Measurements from ENCODE around the gene HLA-DPB1. TPM values are rescaled to one million over a fixed set of nuclear protein-coding genes. Genes with fewer than 3 reads are reported as not detected.

HLA-DPB1 gene
- total RNA-seq, 1 experiment from 2014 or later = not detected

DNA sequence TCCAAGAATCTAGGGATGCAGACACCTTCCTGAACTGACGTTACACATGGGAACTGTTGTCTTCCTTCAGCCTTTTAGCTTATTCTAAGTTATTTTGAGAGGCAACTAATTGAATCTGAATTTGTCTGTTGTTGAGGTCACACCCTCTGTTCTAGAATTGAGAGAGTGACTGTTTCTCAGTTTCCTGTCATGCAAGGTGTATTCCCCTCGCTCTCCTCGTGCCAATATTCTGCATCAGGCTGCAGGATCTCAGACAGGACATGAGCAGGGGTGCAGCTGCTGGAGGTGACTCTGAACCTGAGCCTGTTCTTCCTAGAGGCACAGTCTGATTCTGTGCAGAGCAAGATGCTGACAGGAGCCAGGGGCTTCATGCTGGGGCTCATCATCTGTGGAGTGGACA is 52.5 kb downstream of the HLA-DPB1 start:
- ChIA-PET POLR2A (no interaction called here), CTCF (no interaction called here)
- no peaks in the 10 kb centered on the region for H3K4me1 Mint-ChIP-seq (ENCODE audit: low read depth, unreplicated experiment)
- H3K27me3 Mint-ChIP-seq (ENCODE audit: insufficient read depth, unreplicated experiment) = peaks cover 10% of the 10 kb centered on the region
- Histone ChIP-seq H3K36me3 (ENCODE audit: control insufficient read depth, insufficient read depth, low read length) (no peaks in the 10 kb centered on the region), H3K9me3 (peaks cover 5% of the 10 kb centered on the region), H3K4me3 (ENCODE audit: low read depth, low read length) (no peak overlapping the region), H3K4me1 (no peaks in the 10 kb centered on the region; the same call in 1 of the 2 replicates), H3K27me3 (replicated peaks; ENCODE audit: control insufficient read depth, insufficient read depth, low read length) (no peaks in the 10 kb centered on the region; the same call in 1 of the 2 replicates)
- no peak for DNase-seq
- BruUV-seq (replicated peaks) = no TSS peak
- peaks cover 5% of the 10 kb centered on the region for H3K36me3 Mint-ChIP-seq (ENCODE audit: insufficient read depth, unreplicated experiment)
- intact Hi-C loops (cut with micrococcal nuclease; ENCODE audit: unreplicated experiment) = no loop called here
- peaks cover 26% of the 10 kb centered on the region for H3K9me3 Mint-ChIP-seq (ENCODE audit: unreplicated experiment)
- TF ChIP-seq CTCF (IDR thresholded peaks at IDR 0.05; ENCODE audit: insufficient read depth in 1 of 2, low read depth in 1 of 2, low read length in 1 of 2, severe bottlenecking in 1 of 2, unreplicated experiment in 1 of 2) = no peak
- no peak overlapping the region for H3K27ac Mint-ChIP-seq (ENCODE audit: unreplicated experiment)
- no peak overlapping the region for H3K4me3 Mint-ChIP-seq (ENCODE audit: unreplicated experiment)

GRCh38 chr6:33132081-33132524 is 56.3 kb downstream of the HLA-DPB1 start:
- ChIA-PET POLR2A (no interaction called here), CTCF (no interaction called here)
- intact Hi-C loops (cut with micrococcal nuclease; ENCODE audit: unreplicated experiment) = no loop called here
- Mint-ChIP-seq H3K4me1 (ENCODE audit: low read depth, unreplicated experiment) (no peaks in the 10 kb centered on the region), H3K4me3 (ENCODE audit: unreplicated experiment) (no peak overlapping the region), H3K9me3 (ENCODE audit: unreplicated experiment) (no peaks in the 10 kb centered on the region), H3K36me3 (ENCODE audit: insufficient read depth, unreplicated experiment) (no peaks in the 10 kb centered on the region), H3K27me3 (ENCODE audit: insufficient read depth, unreplicated experiment) (peaks cover 6% of the 10 kb centered on the region), H3K27ac (ENCODE audit: unreplicated experiment) (no peak overlapping the region)
- Histone ChIP-seq H3K4me1 (no peaks in the 10 kb centered on the region), H3K9me3 (no peaks in the 10 kb centered on the region), H3K36me3 (ENCODE audit: control insufficient read depth, insufficient read depth, low read length) (no peaks in the 10 kb centered on the region), H3K4me3 (ENCODE audit: low read depth, low read length) (no peak overlapping the region), H3K27me3 (replicated peaks; ENCODE audit: control insufficient read depth, insufficient read depth, low read length) (no peaks in the 10 kb centered on the region; the same call in 1 of the 2 replicates)
- TF ChIP-seq CTCF (IDR thresholded peaks at IDR 0.05; ENCODE audit: insufficient read depth in 1 of 2, low read depth in 1 of 2, low read length in 1 of 2, severe bottlenecking in 1 of 2, unreplicated experiment in 1 of 2) = no peak
- DNase-seq = no peak
- BruUV-seq (replicated peaks) = no TSS peak

GRCh38 chr6:33136310-33136900 is 60.6 kb downstream of the HLA-DPB1 start:
- BruUV-seq (replicated peaks) = no TSS peak
- H3K36me3 Mint-ChIP-seq (ENCODE audit: insufficient read depth, unreplicated experiment) = no peaks in the 10 kb centered on the region
- POLR2A ChIA-PET = no interaction called here

More at GRCh38 chr6:33136310-33136900, 60.6 kb downstream of the HLA-DPB1 start:
- Histone ChIP-seq H3K4me1 (no peaks in the 10 kb centered on the region), H3K27me3 (replicated peaks; ENCODE audit: control insufficient read depth, insufficient read depth, low read length) (no peaks in the 10 kb centered on the region), H3K9me3 (no peaks in the 10 kb centered on the region), H3K36me3 (ENCODE audit: control insufficient read depth, insufficient read depth, low read length) (no peaks in the 10 kb centered on the region), H3K4me3 (ENCODE audit: low read depth, low read length) (no peak overlapping the region)
- DNase-seq = no peak
- CTCF ChIA-PET = no interaction called here
- peaks cover 4% of the 10 kb centered on the region for H3K27me3 Mint-ChIP-seq (ENCODE audit: insufficient read depth, unreplicated experiment)
- H3K9me3 Mint-ChIP-seq (ENCODE audit: unreplicated experiment) = no peaks in the 10 kb centered on the region
- intact Hi-C loops (cut with micrococcal nuclease; ENCODE audit: unreplicated experiment) = no loop called here
- H3K4me3 Mint-ChIP-seq (ENCODE audit: unreplicated experiment) = no peak overlapping the region
- H3K4me1 Mint-ChIP-seq (ENCODE audit: low read depth, unreplicated experiment) = no peaks in the 10 kb centered on the region
- H3K27ac Mint-ChIP-seq (ENCODE audit: unreplicated experiment) = no peak overlapping the region
- no peak for TF ChIP-seq CTCF (IDR thresholded peaks at IDR 0.05; ENCODE audit: insufficient read depth in 1 of 2, low read depth in 1 of 2, low read length in 1 of 2, severe bottlenecking in 1 of 2, unreplicated experiment in 1 of 2)

Other genes with a start within 250 kb of the HLA-DPB1 start
- 10.3 and 11.9 TPM in 2 replicates for gene TAP2, start 237.3 kb upstream of the HLA-DPB1 start, total RNA-seq (2022)
- 3.7 and 3.9 TPM in 2 replicates for gene PSMB8, start 231.9 kb upstream of the HLA-DPB1 start, total RNA-seq (2022)
- 2.4 and 3.7 TPM in 2 replicates for gene TAP1, start 222.3 kb upstream of the HLA-DPB1 start, total RNA-seq (2022)
- 1.3 TPM in 1 of 2 replicates, not detected in the other for gene PSMB9, start 221.8 kb upstream of the HLA-DPB1 start, total RNA-seq (2022)
- gene HLA-DMB, start 135.0 kb upstream of the HLA-DPB1 start, total RNA-seq (2022) = not detected in 2 replicates
- gene HLA-DMA, start 122.9 kb upstream of the HLA-DPB1 start, total RNA-seq (2022) = 1.6 and 2.1 TPM in 2 replicates
- 199 and 200 TPM in 2 replicates for gene BRD2, start 107.4 kb upstream of the HLA-DPB1 start, total RNA-seq (2022)
- not detected in 2 replicates for gene HLA-DOA, start 66.4 kb upstream of the HLA-DPB1 start, total RNA-seq (2022)
- not detected in 2 replicates for gene HLA-DPA1, start 2.3 kb upstream of the HLA-DPB1 start, total RNA-seq (2022)
- 1.3 and 1.5 TPM in 2 replicates for gene COL11A2, start 116.5 kb downstream of the HLA-DPB1 start, total RNA-seq (2022)
- 29.5 and 30.4 TPM in 2 replicates for gene RXRB, start 124.7 kb downstream of the HLA-DPB1 start, total RNA-seq (2022)
- 140 and 141 TPM in 2 replicates for gene SLC39A7, start 124.9 kb downstream of the HLA-DPB1 start, total RNA-seq (2022)
- 10.0 and 12.5 TPM in 2 replicates for gene HSD17B8, start 128.7 kb downstream of the HLA-DPB1 start, total RNA-seq (2022)
- gene RING1, start 132.5 kb downstream of the HLA-DPB1 start, total RNA-seq (2022) = 31.3 and 32.0 TPM in 2 replicates
- gene VPS52, start 195.9 kb downstream of the HLA-DPB1 start, total RNA-seq (2022) = 55.1 and 55.6 TPM in 2 replicates
- 2,340 and 2,366 TPM in 2 replicates for gene RPS18, start 196.1 kb downstream of the HLA-DPB1 start, total RNA-seq (2022)
- 0.34 and 0.67 TPM in 2 replicates for gene B3GALT4, start 201.1 kb downstream of the HLA-DPB1 start, total RNA-seq (2022)
- 58.2 and 62.2 TPM in 2 replicates for gene WDR46, start 213.2 kb downstream of the HLA-DPB1 start, total RNA-seq (2022)
- 65.9 and 81.8 TPM in 2 replicates for gene PFDN6, start 213.6 kb downstream of the HLA-DPB1 start, total RNA-seq (2022)
- 70.7 and 71.3 TPM in 2 replicates for gene RGL2, start 223.0 kb downstream of the HLA-DPB1 start, total RNA-seq (2022)
- 36.7 and 43.9 TPM in 2 replicates for gene TAPBP, start 238.1 kb downstream of the HLA-DPB1 start, total RNA-seq (2022)
- 11.5 and 12.6 TPM in 2 replicates for gene ZBTB22, start 241.8 kb downstream of the HLA-DPB1 start, total RNA-seq (2022)
- gene DAXX, start 247.0 kb downstream of the HLA-DPB1 start, total RNA-seq (2022) = 46.1 and 48.2 TPM in 2 replicates